ENCODE results near the gene TMEM163.
A peak's percentile ranks its signal among the peaks of the same experiment; 100 is the strongest.

Gene TMEM163

GRCh38 chr2:134431838-134432434 is 286.9 kb downstream of the TMEM163 start:
- Histone ChIP-seq H3K4me1 (ENCODE audit: control insufficient read depth, insufficient read depth, low read length) (peaks cover 29% of the 10 kb centered on the region), H3K9me3 (ENCODE audit: control insufficient read depth, insufficient read depth, low read depth, low read length) (no peaks in the 10 kb centered on the region), H3K4me3 (ENCODE audit: low read depth, low read length) (no peak overlapping the region), H3K27ac (ENCODE audit: low read depth, low read length) (no peak overlapping the region; the same call in 1 of the 2 replicates), H3K36me3 (ENCODE audit: control insufficient read depth, insufficient read depth, low read length) (0 out of 2 replicates have a peak, but pooled peaks cover 2% of the 10 kb centered on the region), H3K27me3 (ENCODE audit: control insufficient read depth, insufficient read depth, low read length) (peaks cover 15% of the 10 kb centered on the region; the same call in 1 of the 2 replicates), H3K9ac (ENCODE audit: low read length) (peak overlapping the region; percentile 1)

GRCh38 chr2:134429886-134430285 is 288.9 kb downstream of the TMEM163 start:
- Histone ChIP-seq H3K4me1 (ENCODE audit: control insufficient read depth, insufficient read depth, low read length) (peaks cover 29% of the 10 kb centered on the region), H3K36me3 (ENCODE audit: control insufficient read depth, insufficient read depth, low read length) (no peaks in the 10 kb centered on the region), H3K27ac (ENCODE audit: low read depth, low read length) (no peak overlapping the region), H3K27me3 (ENCODE audit: control insufficient read depth, insufficient read depth, low read length) (peaks cover 15% of the 10 kb centered on the region; the same call in 1 of the 2 replicates), H3K4me3 (ENCODE audit: low read depth, low read length) (no peak overlapping the region), H3K9me3 (ENCODE audit: control insufficient read depth, insufficient read depth, low read depth, low read length) (no peaks in the 10 kb centered on the region), H3K9ac (ENCODE audit: low read length) (no peak overlapping the region)

- Histone ChIP-seq H3K27ac (ENCODE audit: low read depth, low read length) (no peak overlapping the region), H3K4me1 (ENCODE audit: control insufficient read depth, insufficient read depth, low read length) (peaks cover 12% of the 10 kb centered on the region), H3K9ac (ENCODE audit: low read length) (no peak overlapping the region), H3K36me3 (ENCODE audit: control insufficient read depth, insufficient read depth, low read length) (peaks cover 8% of the 10 kb centered on the region; the same call in 1 of the 2 replicates), H3K9me3 (ENCODE audit: control insufficient read depth, insufficient read depth, low read depth, low read length) (no peaks in the 10 kb centered on the region), H3K27me3 (ENCODE audit: control insufficient read depth, insufficient read depth, low read length) (peaks cover 15% of the 10 kb centered on the region; the same call in 1 of the 2 replicates), H3K4me3 (ENCODE audit: low read depth, low read length) (no peak overlapping the region)
These were observed 292.1 kb downstream of the TMEM163 start for GRCh38 chr2:134426721-134427120.

GRCh38 chr2:134425724-134426496 is 292.9 kb downstream of the TMEM163 start:
- H3K9ac ChIP-seq (ENCODE audit: low read length) = no peak overlapping the region
- H3K4me3 ChIP-seq (ENCODE audit: low read depth, low read length) = no peak overlapping the region
- H3K27ac ChIP-seq (ENCODE audit: low read depth, low read length) = no peak overlapping the region
- H3K4me1 ChIP-seq (ENCODE audit: control insufficient read depth, insufficient read depth, low read length) = peaks cover 4% of the 10 kb centered on the region; the same call in 1 of the 2 replicates
- H3K27me3 ChIP-seq (ENCODE audit: control insufficient read depth, insufficient read depth, low read length) = peaks cover 11% of the 10 kb centered on the region; the same call in 1 of the 2 replicates
- no peaks in the 10 kb centered on the region for H3K9me3 ChIP-seq (ENCODE audit: control insufficient read depth, insufficient read depth, low read depth, low read length)
- H3K36me3 ChIP-seq (ENCODE audit: control insufficient read depth, insufficient read depth, low read length) = peaks cover 8% of the 10 kb centered on the region; the same call in 1 of the 2 replicates

- Histone ChIP-seq H3K4me1 (ENCODE audit: control insufficient read depth, insufficient read depth, low read length) (no peaks in the 10 kb centered on the region; the same call in 1 of the 2 replicates), H3K27me3 (ENCODE audit: control insufficient read depth, insufficient read depth, low read length) (no peaks in the 10 kb centered on the region), H3K27ac (ENCODE audit: low read depth, low read length) (no peak overlapping the region), H3K9ac (ENCODE audit: low read length) (no peak overlapping the region), H3K4me3 (ENCODE audit: low read depth, low read length) (no peak overlapping the region), H3K36me3 (ENCODE audit: control insufficient read depth, insufficient read depth, low read length) (peaks cover 8% of the 10 kb centered on the region; the same call in 1 of the 2 replicates), H3K9me3 (ENCODE audit: control insufficient read depth, insufficient read depth, low read depth, low read length) (no peaks in the 10 kb centered on the region)
These were observed 297.1 kb downstream of the TMEM163 start for GRCh38 chr2:134421556-134422328.

GRCh38 chr2:134420920-134421319 is 297.9 kb downstream of the TMEM163 start:
- Histone ChIP-seq H3K9ac (ENCODE audit: low read length) (no peak overlapping the region), H3K27ac (ENCODE audit: low read depth, low read length) (no peak overlapping the region), H3K36me3 (ENCODE audit: control insufficient read depth, insufficient read depth, low read length) (peaks cover 8% of the 10 kb centered on the region; the same call in 1 of the 2 replicates)

GRCh38 chr2:134420259-134420658 is 298.5 kb downstream of the TMEM163 start:
- Histone ChIP-seq H3K36me3 (ENCODE audit: control insufficient read depth, insufficient read depth, low read length) (peaks cover 8% of the 10 kb centered on the region; the same call in 1 of the 2 replicates), H3K27ac (ENCODE audit: low read depth, low read length) (no peak overlapping the region), H3K9ac (ENCODE audit: low read length) (no peak overlapping the region), H3K4me1 (ENCODE audit: control insufficient read depth, insufficient read depth, low read length) (no peaks in the 10 kb centered on the region; the same call in 1 of the 2 replicates), H3K27me3 (ENCODE audit: control insufficient read depth, insufficient read depth, low read length) (no peaks in the 10 kb centered on the region), H3K4me3 (ENCODE audit: low read depth, low read length) (no peak overlapping the region), H3K9me3 (ENCODE audit: control insufficient read depth, insufficient read depth, low read depth, low read length) (no peaks in the 10 kb centered on the region)

More at GRCh38 chr2:134420920-134421319, 297.9 kb downstream of the TMEM163 start:
- H3K9me3 ChIP-seq (ENCODE audit: control insufficient read depth, insufficient read depth, low read depth, low read length) = no peaks in the 10 kb centered on the region
- H3K4me3 ChIP-seq (ENCODE audit: low read depth, low read length) = no peak overlapping the region
- H3K27me3 ChIP-seq (ENCODE audit: control insufficient read depth, insufficient read depth, low read length) = no peaks in the 10 kb centered on the region
- no peaks in the 10 kb centered on the region; the same call in 1 of the 2 replicates for H3K4me1 ChIP-seq (ENCODE audit: control insufficient read depth, insufficient read depth, low read length)

GRCh38 chr2:134417968-134418582 is 300.7 kb downstream of the TMEM163 start:
- Histone ChIP-seq H3K4me3 (ENCODE audit: low read depth, low read length) (no peak overlapping the region), H3K4me1 (ENCODE audit: control insufficient read depth, insufficient read depth, low read length) (no peaks in the 10 kb centered on the region; the same call in 1 of the 2 replicates), H3K9ac (ENCODE audit: low read length) (no peak overlapping the region), H3K9me3 (ENCODE audit: control insufficient read depth, insufficient read depth, low read depth, low read length) (no peaks in the 10 kb centered on the region), H3K27me3 (ENCODE audit: control insufficient read depth, insufficient read depth, low read length) (no peaks in the 10 kb centered on the region), H3K27ac (ENCODE audit: low read depth, low read length) (no peak overlapping the region), H3K36me3 (ENCODE audit: control insufficient read depth, insufficient read depth, low read length) (peaks cover 8% of the 10 kb centered on the region; the same call in 1 of the 2 replicates)

GRCh38 chr2:134416637-134417036 is 302.2 kb downstream of the TMEM163 start:
- Histone ChIP-seq H3K9me3 (ENCODE audit: control insufficient read depth, insufficient read depth, low read depth, low read length) (no peaks in the 10 kb centered on the region), H3K4me1 (ENCODE audit: control insufficient read depth, insufficient read depth, low read length) (peaks cover 6% of the 10 kb centered on the region; the same call in 1 of the 2 replicates), H3K36me3 (ENCODE audit: control insufficient read depth, insufficient read depth, low read length) (no peaks in the 10 kb centered on the region), H3K4me3 (ENCODE audit: low read depth, low read length) (no peak overlapping the region), H3K27ac (ENCODE audit: low read depth, low read length) (no peak overlapping the region), H3K9ac (ENCODE audit: low read length) (no peak overlapping the region), H3K27me3 (ENCODE audit: control insufficient read depth, insufficient read depth, low read length) (no peaks in the 10 kb centered on the region)

GRCh38 chr2:134416018-134416417 is 302.8 kb downstream of the TMEM163 start:
- Histone ChIP-seq H3K27me3 (ENCODE audit: control insufficient read depth, insufficient read depth, low read length) (no peaks in the 10 kb centered on the region), H3K9me3 (ENCODE audit: control insufficient read depth, insufficient read depth, low read depth, low read length) (no peaks in the 10 kb centered on the region)

More at GRCh38 chr2:134416018-134416417, 302.8 kb downstream of the TMEM163 start:
- peaks cover 11% of the 10 kb centered on the region; the same call in 1 of the 2 replicates for H3K4me1 ChIP-seq (ENCODE audit: control insufficient read depth, insufficient read depth, low read length)
- H3K4me3 ChIP-seq (ENCODE audit: low read depth, low read length) = no peak overlapping the region
- H3K36me3 ChIP-seq (ENCODE audit: control insufficient read depth, insufficient read depth, low read length) = no peaks in the 10 kb centered on the region
- no peak overlapping the region for H3K9ac ChIP-seq (ENCODE audit: low read length)
- no peak overlapping the region for H3K27ac ChIP-seq (ENCODE audit: low read depth, low read length)

All from HUES6 (cell line).